GM20431 (cell line): ENCODE data around the gene ALG6.

ENCODE experiments used
- in situ Hi-C: fragments of 300-500 bp; cut with MseI, MboI; formaldehyde crosslinking; loops from one replicate; pipeline ENCODE4 v1.15.0; 2020; ENCODE audit warnings: low sequenced_read_pairs; ENCODE audit not compliant: unreplicated experiment

ALG6 gene

GRCh38 chr1:63475761-63476160, 108.3 kb downstream of the ALG6 start:
- in situ Hi-C loops: no loop called here

DNA sequence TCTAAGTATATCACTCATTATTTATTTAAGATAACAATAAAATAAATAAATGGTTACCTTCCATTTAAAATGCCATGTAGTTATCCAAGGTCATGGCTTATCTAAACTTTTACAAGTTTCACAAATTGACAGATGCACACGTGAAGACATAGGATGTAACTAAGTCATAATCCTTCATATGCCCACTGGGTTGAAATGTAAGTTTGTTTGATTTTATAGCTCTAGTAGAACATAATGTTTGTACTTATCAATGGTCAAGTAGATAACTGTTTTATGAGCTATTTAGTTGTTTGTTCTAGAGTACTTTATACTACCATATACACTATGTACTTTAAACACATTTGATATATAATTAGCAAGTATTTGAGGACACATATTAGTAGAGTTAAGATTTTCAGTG, 112.6 kb downstream of the ALG6 start:
- in situ Hi-C loops: no loop called here

DNA sequence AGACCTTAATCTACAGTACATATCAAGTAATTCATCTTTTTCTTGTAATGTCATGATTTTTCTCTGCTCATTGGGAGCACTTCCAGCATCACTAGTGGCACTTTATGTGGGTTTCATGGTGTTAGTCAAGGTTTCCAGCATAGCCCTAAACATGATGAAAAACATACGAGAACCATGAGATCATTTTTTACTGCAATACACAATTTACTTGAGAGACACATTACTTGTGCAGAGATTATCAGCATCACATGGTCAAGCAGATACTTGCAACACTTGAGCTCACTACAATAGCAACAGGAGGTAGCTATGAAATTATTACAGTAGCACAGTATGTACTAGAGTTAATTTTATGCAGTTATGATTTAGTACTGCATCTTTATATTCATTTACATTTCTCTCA, 119.2 kb downstream of the ALG6 start:
- in situ Hi-C loops: no loop called here

GRCh38 chr1:63487336-63488065, 120.1 kb downstream of the ALG6 start:
- in situ Hi-C loops: no loop called here
